ENCODE data around the gene SLC25A45. TPM values are rescaled to one million over a fixed set of nuclear protein-coding genes. Genes with fewer than 3 reads are reported as not detected.

The SLC25A45 gene
- total RNA-seq, 4 donors from 2014 or later = 1.8 to 8.0 (median 5.3) TPM

DNA sequence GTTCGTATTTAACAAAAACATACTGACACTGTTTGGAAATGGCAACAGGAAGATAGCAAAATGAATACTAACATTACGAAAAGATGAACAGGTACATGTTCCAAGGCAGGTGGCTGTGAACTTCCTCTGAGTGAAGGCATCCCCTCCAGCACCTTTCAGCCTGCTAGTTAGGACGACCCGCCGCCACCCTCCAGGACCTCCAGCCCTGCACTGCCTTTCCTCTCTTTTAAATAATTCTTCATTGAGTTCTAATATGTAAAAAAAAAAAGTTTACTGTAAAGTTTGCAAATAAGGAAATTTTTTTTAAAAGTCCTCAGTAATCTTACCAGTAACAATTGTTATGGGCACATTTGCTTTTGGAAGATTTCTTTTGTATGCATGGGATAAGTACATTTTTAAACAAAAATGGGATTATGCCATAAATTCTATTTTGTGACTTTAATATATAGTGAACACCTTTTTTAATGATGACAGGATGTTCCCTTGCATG lies 46.2 kb upstream of the SLC25A45 start:
- peak in 1 of 2 donors; percentile 89 for DNase-seq (ENCODE audit: low spot score in 2 of 2)

DNA sequence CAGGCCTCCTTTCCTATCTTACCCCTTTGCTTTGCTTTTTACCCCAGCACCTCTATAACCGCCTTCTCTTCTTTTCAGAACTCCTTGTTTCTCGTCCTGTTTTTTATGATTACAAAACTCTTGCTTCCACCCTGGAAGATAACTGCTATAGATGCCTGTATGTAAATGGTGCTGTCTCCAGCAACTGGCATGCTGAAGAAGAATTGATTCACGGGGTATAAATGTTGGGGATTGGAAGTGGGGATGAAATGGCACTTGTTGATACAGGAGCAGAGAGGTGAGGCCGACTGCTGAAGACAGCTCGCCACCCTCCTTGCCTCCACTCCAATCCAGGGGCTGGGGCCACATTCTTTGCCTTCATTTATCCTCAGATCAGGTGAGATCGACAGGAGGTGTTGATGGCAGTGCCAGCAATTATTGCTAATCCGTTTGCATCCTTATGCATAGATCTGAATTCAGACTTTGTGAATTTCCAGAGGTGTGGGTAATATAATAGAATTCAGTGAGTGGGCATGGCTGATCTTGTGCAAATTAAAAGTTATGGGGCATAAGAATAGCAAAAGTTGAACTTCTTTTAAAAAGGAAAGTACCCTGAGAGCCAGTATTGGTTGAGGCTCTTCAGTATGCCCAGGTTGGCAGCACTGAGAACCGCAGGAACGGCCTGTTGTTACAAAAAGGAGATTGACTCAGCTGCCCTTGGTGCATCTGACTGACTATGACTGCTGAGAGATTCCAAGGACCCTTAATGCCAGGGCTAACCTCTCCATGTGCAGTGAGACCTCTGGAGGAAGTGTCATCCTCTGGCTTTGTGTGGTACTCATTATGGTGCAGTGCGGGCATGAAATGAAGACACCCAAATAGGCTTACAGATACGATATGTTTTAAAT lies 45.5 kb upstream of the SLC25A45 start:
- no peak overlapping the region for H3K4me3 ChIP-seq (ENCODE audit: low read depth, poor library complexity, severe bottlenecking)
- peak in 1 of 2 donors; percentile 87 for DNase-seq (ENCODE audit: low spot score in 2 of 2)
- TF ChIP-seq, protein P1, sequence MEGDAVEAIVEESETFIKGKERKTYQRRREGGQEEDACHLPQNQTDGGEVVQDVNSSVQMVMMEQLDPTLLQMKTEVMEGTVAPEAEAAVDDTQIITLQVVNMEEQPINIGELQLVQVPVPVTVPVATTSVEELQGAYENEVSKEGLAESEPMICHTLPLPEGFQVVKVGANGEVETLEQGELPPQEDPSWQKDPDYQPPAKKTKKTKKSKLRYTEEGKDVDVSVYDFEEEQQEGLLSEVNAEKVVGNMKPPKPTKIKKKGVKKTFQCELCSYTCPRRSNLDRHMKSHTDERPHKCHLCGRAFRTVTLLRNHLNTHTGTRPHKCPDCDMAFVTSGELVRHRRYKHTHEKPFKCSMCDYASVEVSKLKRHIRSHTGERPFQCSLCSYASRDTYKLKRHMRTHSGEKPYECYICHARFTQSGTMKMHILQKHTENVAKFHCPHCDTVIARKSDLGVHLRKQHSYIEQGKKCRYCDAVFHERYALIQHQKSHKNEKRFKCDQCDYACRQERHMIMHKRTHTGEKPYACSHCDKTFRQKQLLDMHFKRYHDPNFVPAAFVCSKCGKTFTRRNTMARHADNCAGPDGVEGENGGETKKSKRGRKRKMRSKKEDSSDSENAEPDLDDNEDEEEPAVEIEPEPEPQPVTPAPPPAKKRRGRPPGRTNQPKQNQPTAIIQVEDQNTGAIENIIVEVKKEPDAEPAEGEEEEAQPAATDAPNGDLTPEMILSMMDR (IDR thresholded peaks at IDR 0.05) = no peak
- no peak for TF ChIP-seq POLR2A (IDR thresholded peaks at IDR 0.05)
- intact Hi-C loops (cut with DNase I; ENCODE audit: low total_unique reads) = no loop called here
- 3% methylated on average over 11 of the region's 11 CpGs for WGBS, 2 donors

More for the DNA sequence above, 46.2 kb upstream of the SLC25A45 start:
- H3K4me3 ChIP-seq (ENCODE audit: low read depth, poor library complexity, severe bottlenecking) = no peak overlapping the region
- intact Hi-C loops (cut with DNase I; ENCODE audit: low total_unique reads) = no loop called here
- 4 to 5% methylated on average over 5 of the region's 5 CpGs for WGBS, 2 donors
- TF ChIP-seq, protein P1 (IDR thresholded peaks at IDR 0.05) = no peak
- TF ChIP-seq POLR2A (IDR thresholded peaks at IDR 0.05) = no peak

DNA sequence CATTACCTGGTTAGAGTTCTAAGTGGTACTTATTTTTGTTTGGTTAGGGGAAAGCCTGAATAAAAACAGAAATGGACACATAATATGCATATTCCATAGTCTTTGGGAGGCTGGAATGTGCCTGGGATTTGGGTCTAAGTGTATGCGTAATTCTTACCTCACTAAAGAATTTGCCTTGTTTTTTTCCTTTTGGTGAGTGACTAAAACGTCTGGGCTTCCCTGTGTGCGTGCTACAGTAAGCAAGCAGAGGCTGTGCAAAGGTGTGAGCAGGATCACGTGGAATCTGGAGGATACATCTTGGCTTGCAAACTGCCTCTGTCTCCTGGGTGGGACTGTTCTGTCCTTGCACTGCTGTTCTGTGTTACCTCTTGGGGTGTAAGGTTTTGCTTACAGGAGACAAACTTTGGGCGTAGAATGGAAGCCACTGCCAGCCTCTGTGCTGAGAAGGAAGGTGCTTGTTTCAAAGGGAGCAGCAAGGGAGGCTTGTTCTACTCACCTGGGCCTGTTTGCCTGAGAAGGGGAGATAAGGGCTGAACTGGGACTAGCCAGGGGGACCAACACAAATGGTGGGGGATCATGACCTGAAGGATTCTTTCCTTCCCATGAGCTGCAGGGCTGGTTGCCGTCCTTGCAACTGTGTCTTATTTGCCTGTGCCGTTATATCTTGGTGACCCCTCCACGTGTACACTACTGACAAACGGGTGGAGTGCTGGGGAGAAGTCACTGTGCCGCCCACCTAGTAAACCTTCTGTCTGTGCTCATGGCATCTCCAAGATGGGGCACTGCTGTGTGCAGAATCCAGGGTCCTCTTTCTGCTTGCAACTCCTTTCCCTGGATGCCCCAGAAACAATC lies 44.6 kb upstream of the SLC25A45 start:
- WGBS, 2 donors = 6 to 7% methylated on average over 10 of the region's 10 CpGs
- intact Hi-C loops (cut with DNase I; ENCODE audit: low total_unique reads) = no loop called here
- TF ChIP-seq, protein P1 (IDR thresholded peaks at IDR 0.05) = peak in 1 of 3 donors; percentile 14
- TF ChIP-seq POLR2A (IDR thresholded peaks at IDR 0.05) = no peak
- peak overlapping the region; percentile 95 for H3K4me3 ChIP-seq (ENCODE audit: low read depth, poor library complexity, severe bottlenecking)
- DNase-seq (ENCODE audit: low spot score in 2 of 2) = peak in 1 of 2 donors; percentile 86

DNA sequence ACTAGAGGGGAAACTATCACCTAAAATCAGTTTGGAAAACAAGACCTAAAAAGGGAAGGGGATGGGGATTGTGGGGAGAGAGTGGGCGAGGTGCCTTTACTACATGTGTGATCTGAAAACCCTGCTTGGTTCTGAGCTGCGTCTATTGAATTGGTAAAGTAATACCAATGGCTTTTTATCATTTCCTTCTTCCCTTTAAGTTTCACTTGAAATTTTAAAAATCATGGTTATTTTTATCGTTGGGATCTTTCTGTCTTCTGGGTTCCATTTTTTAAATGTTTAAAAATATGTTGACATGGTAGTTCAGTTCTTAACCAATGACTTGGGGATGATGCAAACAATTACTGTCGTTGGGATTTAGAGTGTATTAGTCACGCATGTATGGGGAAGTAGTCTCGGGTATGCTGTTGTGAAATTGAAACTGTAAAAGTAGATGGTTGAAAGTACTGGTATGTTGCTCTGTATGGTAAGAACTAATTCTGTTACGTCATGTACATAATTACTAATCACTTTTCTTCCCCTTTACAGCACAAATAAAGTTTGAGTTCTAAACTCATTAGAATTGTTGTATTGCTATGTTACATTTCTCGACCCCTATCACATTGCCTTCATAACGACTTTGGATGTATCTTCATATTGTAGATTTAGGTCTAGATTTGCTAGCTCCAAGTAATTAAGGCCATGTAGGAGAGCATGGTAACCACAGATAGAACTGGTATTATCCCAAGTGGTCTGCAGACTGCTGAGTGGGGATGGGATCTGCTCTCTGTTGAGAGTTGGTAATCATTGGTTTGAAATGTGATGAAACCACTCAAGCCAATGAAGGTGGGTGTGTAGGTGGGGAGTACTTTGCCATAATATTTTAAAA lies 43.8 kb upstream of the SLC25A45 start:
- peak overlapping the region; percentile 95 for H3K4me3 ChIP-seq (ENCODE audit: low read depth, poor library complexity, severe bottlenecking)
- no peak for DNase-seq (ENCODE audit: low spot score in 2 of 2)
- intact Hi-C loops (cut with DNase I; ENCODE audit: low total_unique reads) = no loop called here
- TF ChIP-seq POLR2A (IDR thresholded peaks at IDR 0.05) = no peak
- TF ChIP-seq, protein P1 (IDR thresholded peaks at IDR 0.05) = no peak
- 1 to 2% methylated on average over 9 of the region's 9 CpGs for WGBS, 2 donors
